Measurements from ENCODE around the gene GPR22. TPM values are rescaled to one million over a fixed set of nuclear protein-coding genes. Genes with fewer than 3 reads are reported as not detected.

Gene GPR22
- total and polyA plus RNA-seq, 10 donors = 0.03 to 2.7 (median 0.46) TPM; not detected in 4

Small RNA genes lying within 50 kb of the gene (small RNA-seq; reads per million reads assigned to genes)
- 0 reads per million in 4 donors for gene AC002381.1

Other genes starting within 250 kb of the GPR22 start
- gene COG5, start 93.9 kb downstream of the GPR22 start, total RNA-seq = 10 to 100 TPM; 36.9 to 86.6 (median 55.6) TPM
- 1 to 10 TPM; 3.6 to 7.6 (median 5.4) TPM for gene COG5, start 93.9 kb downstream of the GPR22 start, polyA plus RNA-seq
- 10 to 100 TPM in 3 of 7 donors, 1 to 10 TPM in 4; 4.6 to 18.0 (median 9.8) TPM for gene DUS4L, start 93.9 kb downstream of the GPR22 start, total RNA-seq
- 1 to 10 TPM; 3.7 to 5.6 (median 5.1) TPM for gene DUS4L, start 93.9 kb downstream of the GPR22 start, polyA plus RNA-seq
- gene BCAP29, start 110.2 kb downstream of the GPR22 start, total RNA-seq = 100 to 1,000 TPM in 2 of 7 donors, 10 to 100 TPM in 5; 34.2 to 139 (median 55.0) TPM
- gene BCAP29, start 110.2 kb downstream of the GPR22 start, polyA plus RNA-seq = 10 to 100 TPM; 11.2 to 18.2 (median 14.8) TPM
- gene SLC26A4, start 190.8 kb downstream of the GPR22 start, total RNA-seq = under 1 TPM; 0.09 to 0.75 (median 0.35) TPM
- gene SLC26A4, start 190.8 kb downstream of the GPR22 start, polyA plus RNA-seq = under 1 TPM; 0.10 to 0.24 (median 0.17) TPM